Epidermal melanocyte (primary cell): ENCODE measurements around the gene SCN4A.
"Not testable (repeated sequence)": the region's sequence is repeated elsewhere in the genome, so short reads cannot be mapped to it uniquely, and the experiment has no call there.

Experiments used
- DNase-seq: peaks from one replicate; pipeline ENCODE4 v3.0.0; 2011; ENCODE audit warnings: low spot score; ENCODE audit not compliant: insufficient read length

Gene SCN4A

GRCh38 chr17:63937920-63938319 lies 34.8 kb downstream of the SCN4A start:
- no peak for DNase-seq

DNA sequence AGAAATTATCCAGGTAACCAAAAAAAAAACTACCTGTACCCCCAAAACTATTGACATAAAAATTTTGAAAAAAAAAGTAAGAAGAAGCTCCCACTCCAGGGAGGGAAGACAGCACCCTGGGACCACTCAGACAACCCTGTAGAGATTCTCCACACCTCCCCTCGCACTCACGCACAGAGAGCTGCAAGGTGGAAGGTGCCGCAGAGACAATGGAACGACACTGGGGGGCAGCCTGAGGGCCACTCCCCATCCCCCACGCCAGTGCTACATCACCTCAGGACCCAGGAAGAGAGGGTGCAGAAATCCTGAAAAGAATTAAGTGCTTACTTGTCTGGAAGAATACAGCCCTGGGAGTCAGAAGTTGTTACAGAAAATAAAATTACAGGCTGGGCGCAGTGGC lies 35.4 kb downstream of the SCN4A start:
- no peak for DNase-seq

- DNase-seq, result no peak
Measured at GRCh38 chr17:63934183-63935112, 38.3 kb downstream of the SCN4A start.

- DNase-seq, result no peak
Measured at GRCh38 chr17:63933598-63933997, 39.1 kb downstream of the SCN4A start.

DNA sequence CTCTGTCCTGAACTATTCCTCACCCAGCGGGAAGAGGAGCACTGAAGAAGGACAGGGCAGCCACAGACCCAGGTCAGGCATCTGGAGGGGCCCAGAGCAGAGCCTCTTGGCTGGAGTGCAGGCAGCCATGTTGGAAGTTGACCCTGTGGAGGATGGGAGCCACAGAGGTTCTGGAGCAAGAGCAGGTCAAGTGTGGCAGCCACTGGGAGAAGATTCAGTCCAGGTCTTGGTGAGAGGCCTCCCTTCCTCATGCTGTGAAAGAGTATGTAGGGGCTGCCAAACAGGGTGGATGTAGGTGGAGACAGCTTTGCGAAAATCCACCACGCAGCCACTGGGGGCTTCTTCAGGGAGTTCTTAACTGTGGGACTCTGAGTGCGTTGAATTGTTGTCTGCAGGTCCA lies 40.0 kb downstream of the SCN4A start:
- no peak for DNase-seq

GRCh38 chr17:63931981-63932561 lies 40.6 kb downstream of the SCN4A start, which contains the start of gene CD79B:
TSS of gene CD79B (minus strand) at chr17:63932331. CDS start at chr17:63932261, 70 bp downstream.
- peak; percentile 11 for DNase-seq

GRCh38 chr17:63930951-63931575 lies 41.7 kb downstream of the SCN4A start:
- peak; percentile 28 for DNase-seq

GRCh38 chr17:63929860-63930766 lies 42.6 kb downstream of the SCN4A start:
- DNase-seq, result peak; percentile 16

DNA sequence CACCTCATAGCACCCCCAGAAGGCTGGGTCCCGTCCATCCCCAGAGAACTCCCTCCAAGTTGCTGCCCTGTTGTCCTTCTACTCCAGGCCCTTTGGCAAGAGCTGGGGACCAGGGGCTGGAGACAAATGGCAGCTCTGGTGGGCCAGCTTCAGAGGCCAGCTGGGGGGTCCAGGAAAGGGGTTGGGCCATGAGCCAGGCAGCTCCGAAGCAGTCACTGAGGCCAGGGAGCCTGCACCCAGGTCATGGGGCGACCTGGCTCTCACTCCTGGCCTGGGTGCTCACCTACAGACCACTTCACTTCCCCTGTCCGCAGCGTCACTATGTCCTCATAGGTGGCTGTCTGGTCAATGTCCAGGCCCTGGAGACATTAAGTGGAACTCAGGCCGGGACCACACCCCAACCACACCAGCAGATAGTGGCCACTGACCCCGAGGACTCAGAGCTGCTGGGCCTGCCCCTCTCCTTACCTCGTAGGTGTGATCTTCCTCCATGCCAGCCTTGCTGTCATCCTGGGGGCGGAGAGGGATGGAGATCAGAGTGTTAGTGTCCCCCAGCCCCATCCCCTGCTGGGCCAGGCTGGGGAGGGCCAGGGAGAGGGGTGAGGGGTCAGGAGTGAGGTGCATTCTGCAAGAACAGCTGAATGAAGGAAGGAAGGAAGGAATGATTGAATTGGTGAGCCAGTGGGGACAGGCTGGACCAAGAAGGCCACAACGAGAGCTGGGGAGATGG lies 43.6 kb downstream of the SCN4A start:
- peak; percentile 4 for DNase-seq

DNA sequence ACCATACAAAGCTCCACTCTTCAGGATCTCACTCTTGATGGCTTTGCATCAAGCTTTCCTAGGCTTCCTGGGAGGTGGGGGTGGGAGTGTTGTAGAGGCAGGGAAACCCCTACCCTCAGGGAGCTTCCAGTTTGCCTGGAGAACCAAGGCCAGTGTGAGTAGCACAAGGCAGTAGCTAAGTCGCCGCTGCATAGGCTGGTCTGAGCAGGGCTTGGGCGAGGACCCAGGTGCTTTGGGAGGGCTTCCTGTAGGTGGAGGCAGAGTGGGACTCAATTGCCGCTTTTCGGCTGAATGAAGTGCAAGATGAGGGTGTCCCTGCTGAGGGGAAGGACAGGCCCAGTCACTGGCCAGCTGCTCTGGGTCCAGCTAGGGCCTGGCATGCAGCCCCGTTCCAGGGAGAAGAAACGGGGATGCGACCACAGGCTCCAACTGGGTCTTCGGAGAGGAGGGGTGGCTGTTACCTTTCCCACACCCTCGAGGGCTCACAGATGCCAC lies 44.5 kb downstream of the SCN4A start:
- peak; percentile 4 for DNase-seq

GRCh38 chr17:63927464-63928171 lies 45.1 kb downstream of the SCN4A start:
- peak; percentile 3 for DNase-seq

DNA sequence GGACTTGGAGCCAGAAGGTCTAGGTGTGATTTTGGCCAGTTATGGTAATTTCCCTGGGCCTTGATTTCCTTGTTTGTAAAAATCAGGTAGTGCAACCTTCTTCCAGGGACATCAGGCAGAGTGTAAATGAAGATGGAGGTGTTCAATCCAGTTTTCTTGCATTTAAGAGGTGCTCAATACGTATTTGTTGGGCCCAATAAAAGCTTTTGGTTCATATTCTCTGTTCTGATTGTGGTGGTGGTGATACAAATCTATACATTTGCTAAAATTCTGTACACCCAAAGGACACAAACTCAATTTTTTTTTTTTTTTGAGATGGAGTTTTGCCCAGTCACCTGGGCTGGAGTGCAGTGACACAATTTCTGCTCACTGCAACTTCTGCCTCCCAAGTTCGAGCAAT lies 46.6 kb downstream of the SCN4A start:
- peak; percentile 5 for DNase-seq

DNA sequence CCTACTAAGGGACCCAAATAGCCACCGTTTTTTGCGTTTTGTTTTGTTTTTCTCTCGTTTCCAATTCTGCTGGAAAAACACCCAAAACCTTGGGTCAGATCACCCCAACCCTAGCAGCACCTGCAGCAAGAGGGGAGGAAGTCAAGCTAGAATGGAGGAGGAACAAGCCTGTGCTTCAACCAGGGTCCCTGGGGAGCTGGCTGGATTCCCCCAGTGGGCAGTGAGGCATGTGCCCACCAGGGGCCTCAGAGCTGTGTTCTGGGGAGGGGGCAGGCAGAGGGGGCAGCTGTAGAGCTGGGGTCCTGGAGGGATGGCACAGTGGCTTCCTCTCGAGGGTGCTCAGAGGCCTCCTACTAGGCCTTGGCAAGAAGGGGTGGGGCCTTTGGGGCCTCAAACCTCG lies 47.1 kb downstream of the SCN4A start:
- peak; percentile 1 for DNase-seq

DNA sequence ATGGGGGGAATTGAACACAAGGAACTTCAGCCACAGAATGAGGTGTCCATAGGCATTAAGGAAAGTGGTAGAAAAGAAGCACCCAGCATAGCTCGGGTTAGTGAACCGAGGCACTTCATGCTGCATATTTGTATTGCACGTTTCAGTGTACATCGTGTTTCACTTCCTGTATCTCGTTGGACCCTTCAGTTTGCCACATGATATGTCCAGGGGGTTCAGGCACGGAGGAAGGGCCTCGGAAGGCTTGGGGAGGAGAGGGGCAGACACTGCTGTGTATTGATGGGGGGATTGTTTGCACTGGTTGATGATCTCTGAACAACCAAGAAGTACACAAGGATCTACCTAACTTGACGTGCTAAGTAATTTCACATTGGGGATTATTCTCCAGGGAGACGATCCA lies 50.3 kb downstream of the SCN4A start:
- not testable (repeated sequence) for DNase-seq

GRCh38 chr17:63920779-63921178 lies 51.9 kb downstream of the SCN4A start:
- not testable (repeated sequence) for DNase-seq

DNA sequence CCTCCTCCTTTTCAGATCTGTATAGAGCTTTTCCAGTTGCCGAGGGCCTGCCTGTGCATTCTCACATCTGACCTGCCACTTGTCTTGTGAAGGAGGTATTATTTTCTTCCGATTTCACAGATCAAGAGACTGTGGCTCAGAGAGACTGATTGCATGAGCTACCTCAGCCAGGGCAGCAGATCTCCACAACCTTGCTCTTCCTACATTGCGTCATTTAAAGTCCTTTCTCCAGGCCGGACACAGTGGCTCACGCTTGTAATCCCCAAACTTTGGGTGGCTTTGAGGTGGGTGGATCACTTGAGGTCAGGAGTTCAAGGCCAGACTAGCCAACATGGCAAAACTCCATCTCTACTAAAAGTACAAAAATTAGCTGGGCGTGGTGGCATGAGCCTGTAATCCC lies 52.7 kb downstream of the SCN4A start:
- not testable (repeated sequence) for DNase-seq

DNA sequence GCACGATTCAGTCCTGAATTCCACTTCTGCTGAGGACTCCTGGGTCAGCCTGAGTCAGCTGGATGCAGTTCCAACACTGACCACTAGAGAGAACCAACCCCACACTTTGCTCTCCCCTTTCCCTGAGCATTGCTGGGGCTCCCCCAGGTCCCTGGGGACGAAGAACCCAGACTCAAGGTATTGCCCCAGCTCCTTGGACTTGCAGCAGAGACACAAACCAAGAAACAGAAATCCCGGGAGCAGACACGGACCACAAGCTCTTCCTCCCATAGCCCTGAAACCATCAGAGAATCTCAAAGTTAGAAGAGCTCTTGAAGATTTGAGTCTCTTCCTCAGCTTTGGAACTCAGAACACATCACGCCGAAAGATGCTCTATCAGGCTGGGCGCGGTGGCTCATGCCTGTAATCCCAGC lies 53.4 kb downstream of the SCN4A start:
- DNase-seq, result peak; percentile 81

DNA sequence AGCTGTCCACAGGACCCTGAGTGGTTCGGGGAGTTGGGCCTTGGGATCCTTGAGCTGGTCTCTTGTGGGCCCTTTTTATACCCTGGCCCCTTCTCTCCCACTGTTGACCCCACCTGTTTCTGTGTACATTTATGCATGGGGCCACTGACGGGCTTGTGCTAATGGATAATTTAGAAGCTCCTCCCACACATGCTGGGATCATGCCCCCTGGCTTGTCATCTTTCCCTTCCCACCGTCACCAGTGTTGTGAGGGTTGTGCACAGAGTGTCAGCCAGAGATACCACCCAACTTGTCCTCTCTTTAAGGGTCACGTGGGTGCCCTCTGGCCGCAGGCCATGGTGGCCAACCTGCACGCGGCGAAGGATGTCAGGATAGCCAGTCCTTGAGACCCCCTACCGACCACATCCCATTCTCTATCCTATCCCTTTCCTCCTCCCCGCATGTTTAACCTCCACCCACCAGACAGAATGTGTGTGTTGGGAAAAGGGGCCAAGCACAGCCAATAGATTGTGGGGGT lies 53.9 kb downstream of the SCN4A start, which contains the start of gene GH1:
Gene GH1 (minus strand): TSS at position 51 of the 517 bp plus-strand sequence. CDS start 63 bp downstream, outside the sequence.
- not testable (repeated sequence) for DNase-seq

DNA sequence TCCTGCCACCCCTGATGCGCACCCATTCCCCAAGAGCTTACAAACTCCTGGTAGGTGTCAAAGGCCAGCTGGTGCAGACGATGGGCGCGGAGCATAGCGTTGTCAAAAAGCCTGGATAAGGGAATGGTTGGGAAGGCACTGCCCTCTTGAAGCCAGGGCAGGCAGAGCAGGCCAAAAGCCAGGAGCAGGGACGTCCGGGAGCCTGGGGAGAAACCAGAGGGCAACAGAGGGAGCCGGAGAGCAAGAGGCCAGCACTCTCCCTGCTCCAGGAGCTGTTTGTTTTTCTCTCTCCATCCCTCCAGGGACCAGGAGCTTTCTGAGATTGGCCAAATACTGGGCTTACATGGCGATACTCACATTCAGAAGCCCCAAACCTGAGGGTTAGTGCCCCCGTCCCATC lies 54.4 kb downstream of the SCN4A start:
- DNase-seq, result no peak
